Neural cell (in vitro differentiated cells): ENCODE data around the gene S100A8.

Experiments
- EP300 ChIP-seq: fragments of 450-650 bp; conservative IDR thresholded peaks from 2 replicates; pipeline ENCODE4 v1.6.1; 2014; ENCODE audit warnings: antibody characterized with exemption, mild to moderate bottlenecking, moderate library complexity; ENCODE audit not compliant: poor library complexity, severe bottlenecking
- EZH2 ChIP-seq: fragments of 200-600, 300-800 bp; shearing (Covaris generic), sonication (generic); IDR thresholded peaks from 2 replicates; pipeline ENCODE4 v1.6.1; 2014; ENCODE audit warnings: antibody characterized with exemption, low read length, borderline replicate concordance, mild to moderate bottlenecking; ENCODE audit not compliant: insufficient read depth, poor library complexity, severe bottlenecking
- MXI1 ChIP-seq: fragments of 450-650 bp; conservative IDR thresholded peaks from 2 replicates; pipeline ENCODE4 v1.6.1; 2014; ENCODE audit warnings: antibody characterized with exemption, mild to moderate bottlenecking; ENCODE audit not compliant: poor library complexity, severe bottlenecking
- TF ChIP-seq, protein P1 (sequence below): fragments of 450-650 bp; IDR thresholded peaks from 2 replicates; pipeline ENCODE4 v1.5.1; 2014; ENCODE audit warnings: antibody characterized with exemption, mild to moderate bottlenecking, moderate library complexity; ENCODE audit not compliant: poor library complexity, severe bottlenecking
- TF ChIP-seq, protein P2 (sequence below): IDR thresholded peaks from 2 replicates; pipeline ENCODE4 v1.6.1; 2012; ENCODE audit warnings: borderline replicate concordance

DNA sequence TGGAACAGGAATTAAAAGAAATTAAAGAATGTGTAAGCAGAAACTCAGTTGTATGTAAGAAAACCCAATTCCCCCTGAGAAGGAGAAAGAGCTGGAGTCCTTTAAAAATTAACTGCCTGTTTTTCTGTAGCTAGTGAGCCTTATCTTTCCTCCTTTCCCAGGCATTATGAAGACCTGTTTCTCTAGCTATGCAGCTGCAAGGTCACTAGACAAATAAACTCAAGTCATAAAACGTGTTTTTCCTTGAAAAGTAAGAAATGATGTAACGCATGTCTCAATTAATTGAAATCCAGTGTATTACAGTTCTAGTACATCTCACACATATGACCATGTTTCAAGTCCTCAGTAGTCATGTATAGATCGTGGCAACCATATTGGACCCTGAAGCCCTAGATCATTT, 20.7 kb downstream of the S100A8 start:
- TF ChIP-seq, protein P1, sequence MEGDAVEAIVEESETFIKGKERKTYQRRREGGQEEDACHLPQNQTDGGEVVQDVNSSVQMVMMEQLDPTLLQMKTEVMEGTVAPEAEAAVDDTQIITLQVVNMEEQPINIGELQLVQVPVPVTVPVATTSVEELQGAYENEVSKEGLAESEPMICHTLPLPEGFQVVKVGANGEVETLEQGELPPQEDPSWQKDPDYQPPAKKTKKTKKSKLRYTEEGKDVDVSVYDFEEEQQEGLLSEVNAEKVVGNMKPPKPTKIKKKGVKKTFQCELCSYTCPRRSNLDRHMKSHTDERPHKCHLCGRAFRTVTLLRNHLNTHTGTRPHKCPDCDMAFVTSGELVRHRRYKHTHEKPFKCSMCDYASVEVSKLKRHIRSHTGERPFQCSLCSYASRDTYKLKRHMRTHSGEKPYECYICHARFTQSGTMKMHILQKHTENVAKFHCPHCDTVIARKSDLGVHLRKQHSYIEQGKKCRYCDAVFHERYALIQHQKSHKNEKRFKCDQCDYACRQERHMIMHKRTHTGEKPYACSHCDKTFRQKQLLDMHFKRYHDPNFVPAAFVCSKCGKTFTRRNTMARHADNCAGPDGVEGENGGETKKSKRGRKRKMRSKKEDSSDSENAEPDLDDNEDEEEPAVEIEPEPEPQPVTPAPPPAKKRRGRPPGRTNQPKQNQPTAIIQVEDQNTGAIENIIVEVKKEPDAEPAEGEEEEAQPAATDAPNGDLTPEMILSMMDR, result no peak
- TF ChIP-seq EZH2 (no peak), EP300 (no peak), MXI1 (no peak)
- TF ChIP-seq, protein P2, sequence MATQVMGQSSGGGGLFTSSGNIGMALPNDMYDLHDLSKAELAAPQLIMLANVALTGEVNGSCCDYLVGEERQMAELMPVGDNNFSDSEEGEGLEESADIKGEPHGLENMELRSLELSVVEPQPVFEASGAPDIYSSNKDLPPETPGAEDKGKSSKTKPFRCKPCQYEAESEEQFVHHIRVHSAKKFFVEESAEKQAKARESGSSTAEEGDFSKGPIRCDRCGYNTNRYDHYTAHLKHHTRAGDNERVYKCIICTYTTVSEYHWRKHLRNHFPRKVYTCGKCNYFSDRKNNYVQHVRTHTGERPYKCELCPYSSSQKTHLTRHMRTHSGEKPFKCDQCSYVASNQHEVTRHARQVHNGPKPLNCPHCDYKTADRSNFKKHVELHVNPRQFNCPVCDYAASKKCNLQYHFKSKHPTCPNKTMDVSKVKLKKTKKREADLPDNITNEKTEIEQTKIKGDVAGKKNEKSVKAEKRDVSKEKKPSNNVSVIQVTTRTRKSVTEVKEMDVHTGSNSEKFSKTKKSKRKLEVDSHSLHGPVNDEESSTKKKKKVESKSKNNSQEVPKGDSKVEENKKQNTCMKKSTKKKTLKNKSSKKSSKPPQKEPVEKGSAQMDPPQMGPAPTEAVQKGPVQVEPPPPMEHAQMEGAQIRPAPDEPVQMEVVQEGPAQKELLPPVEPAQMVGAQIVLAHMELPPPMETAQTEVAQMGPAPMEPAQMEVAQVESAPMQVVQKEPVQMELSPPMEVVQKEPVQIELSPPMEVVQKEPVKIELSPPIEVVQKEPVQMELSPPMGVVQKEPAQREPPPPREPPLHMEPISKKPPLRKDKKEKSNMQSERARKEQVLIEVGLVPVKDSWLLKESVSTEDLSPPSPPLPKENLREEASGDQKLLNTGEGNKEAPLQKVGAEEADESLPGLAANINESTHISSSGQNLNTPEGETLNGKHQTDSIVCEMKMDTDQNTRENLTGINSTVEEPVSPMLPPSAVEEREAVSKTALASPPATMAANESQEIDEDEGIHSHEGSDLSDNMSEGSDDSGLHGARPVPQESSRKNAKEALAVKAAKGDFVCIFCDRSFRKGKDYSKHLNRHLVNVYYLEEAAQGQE, result no peak
